ENCODE data around the gene ALDH1A1. TPM values are rescaled to one million over a fixed set of nuclear protein-coding genes. Genes with fewer than 3 reads are reported as not detected.

The ALDH1A1 gene
- total and polyA plus RNA-seq, 9 of the 15 experiments (the other 6 are each of a cell fraction or from before 2014, with no cell fraction given) = 1.8 to 86.3 (median 24.4) TPM

DNA sequence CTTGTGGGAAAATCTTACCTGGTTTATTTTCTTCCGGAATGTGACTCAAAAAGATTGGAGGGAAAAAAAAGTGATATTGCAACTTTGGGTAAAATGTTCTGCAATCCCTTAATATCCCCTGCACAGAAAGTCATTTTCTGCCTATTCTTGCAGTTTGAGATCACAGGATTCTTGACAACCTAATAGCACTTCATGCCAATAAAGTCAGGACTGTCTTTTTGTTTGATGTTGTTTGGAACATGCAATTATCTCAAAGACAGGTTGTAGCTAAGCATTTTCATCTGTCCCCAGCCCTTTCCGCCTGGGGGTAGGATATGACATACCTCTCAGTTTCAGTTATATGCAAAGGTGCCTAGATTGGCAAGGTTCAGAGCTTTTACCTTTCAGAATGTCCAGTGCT is 63.9 kb downstream of the ALDH1A1 start:
- no TSS peak for BruUV-seq (replicated peaks)
- no peak overlapping the region for H2AFZ ChIP-seq (ENCODE audit: low read depth, low read length)
- no peaks in the 10 kb centered on the region for H4K20me1 ChIP-seq (replicated peaks; ENCODE audit: control insufficient read depth, insufficient read depth, low read length)
- no peak overlapping the region for H3K4me3 ChIP-seq
- H3K4me2 ChIP-seq (ENCODE audit: insufficient read depth, low read length) = no peak overlapping the region
- no peaks in the 10 kb centered on the region for H3K36me3 ChIP-seq (ENCODE audit: control insufficient read depth, insufficient read depth, low read length)
- POLR2A ChIA-PET = no interaction called here
- CTCF ChIA-PET (ENCODE audit: low intra/inter-chr PET ratio) = no interaction called here
- in situ Hi-C loops (cut with MboI) = no loop called here
- H3K27me3 ChIP-seq (ENCODE audit: control insufficient read depth in 2 of 2, insufficient read depth in 2 of 2, low read length in 2 of 2) = no peaks in the 10 kb centered on the region
- H3K27ac ChIP-seq (ENCODE audit: extremely low read depth, low read depth, low read length) = no peak overlapping the region
- ATAC-seq = no peak
- FAIRE-seq = no peak
- TF ChIP-seq SIN3B (IDR thresholded peaks at IDR 0.05; ENCODE audit: low read depth) (no peak), LCOR (CRISPR knock-in tag; IDR thresholded peaks at IDR 0.05) (no peak), MTA2 (IDR thresholded peaks at IDR 0.05; ENCODE audit: low read depth) (no peak), TOE1 (IDR thresholded peaks at IDR 0.05; ENCODE audit: borderline replicate concordance) (no peak), TOE1 (CRISPR knock-in tag; IDR thresholded peaks at IDR 0.05; ENCODE audit: borderline replicate concordance, low read depth) (no peak), TCFL5 (CRISPR knock-in tag; conservative IDR thresholded peaks at IDR 0.05) (no peak)
- TF ChIP-seq, protein P1, sequence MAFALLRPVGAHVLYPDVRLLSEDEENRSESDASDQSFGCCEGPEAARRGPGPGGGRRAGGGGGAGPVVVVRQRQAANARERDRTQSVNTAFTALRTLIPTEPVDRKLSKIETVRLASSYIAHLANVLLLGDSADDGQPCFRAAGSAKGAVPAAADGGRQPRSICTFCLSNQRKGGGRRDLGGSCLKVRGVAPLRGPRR (CRISPR knock-in tag; IDR thresholded peaks at IDR 0.05) = no peak
- DNase-seq (ENCODE audit: extremely low read depth in 1 of 4, low spot score in 3 of 4) = no peak
- H3K79me2 ChIP-seq (ENCODE audit: control insufficient read depth, insufficient read depth, low read length) = no peaks in the 10 kb centered on the region
- H3K9me3 ChIP-seq (replicated peaks; ENCODE audit: control insufficient read depth, insufficient read depth, low read depth, low read length) = no peaks in the 10 kb centered on the region
- WGBS (ENCODE audit: insufficient coverage, low coverage, missing lambda C conversion rate) = 61% methylated on average over 2 of the region's 2 CpGs
- H3K4me1 ChIP-seq (replicated peaks in 1 of 2; ENCODE audit: control insufficient read depth in 2 of 2, insufficient read depth in 2 of 2, low read length in 2 of 2) = no peaks in the 10 kb centered on the region
- no peaks in the 10 kb centered on the region for H3K9me1 ChIP-seq (ENCODE audit: control insufficient read depth, insufficient read depth, low read length)
- no peak overlapping the region for H3K9ac ChIP-seq (ENCODE audit: insufficient read depth in 1 of 2, low read depth in 2 of 2, low read length in 2 of 2)
- intact Hi-C loops (cut with micrococcal nuclease) = no loop called here

DNA sequence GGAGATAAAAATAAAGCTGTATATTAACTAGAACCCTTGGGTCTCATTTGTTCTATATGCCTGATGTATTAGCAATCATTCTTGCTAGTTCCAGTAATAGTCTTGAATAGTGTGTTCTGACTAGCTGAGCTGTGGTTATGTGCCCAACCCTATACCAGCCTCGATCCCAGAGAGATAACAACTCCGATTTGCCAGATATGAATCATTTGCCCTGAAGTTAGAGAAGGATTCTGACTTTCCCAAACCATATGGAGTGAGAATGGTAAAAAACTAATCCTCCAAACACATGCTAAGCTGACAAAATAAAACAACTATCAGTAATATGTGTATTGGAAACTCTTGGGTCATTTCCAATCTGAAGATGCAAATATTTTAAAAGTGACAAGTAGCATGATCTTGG is 64.8 kb downstream of the ALDH1A1 start:
- no TSS peak for BruUV-seq (replicated peaks)
- 18% methylated on average over 2 of the region's 2 CpGs for WGBS (ENCODE audit: insufficient coverage, low coverage, missing lambda C conversion rate)
- CTCF ChIA-PET (ENCODE audit: low intra/inter-chr PET ratio) = no interaction called here
- TF ChIP-seq, protein P2, sequence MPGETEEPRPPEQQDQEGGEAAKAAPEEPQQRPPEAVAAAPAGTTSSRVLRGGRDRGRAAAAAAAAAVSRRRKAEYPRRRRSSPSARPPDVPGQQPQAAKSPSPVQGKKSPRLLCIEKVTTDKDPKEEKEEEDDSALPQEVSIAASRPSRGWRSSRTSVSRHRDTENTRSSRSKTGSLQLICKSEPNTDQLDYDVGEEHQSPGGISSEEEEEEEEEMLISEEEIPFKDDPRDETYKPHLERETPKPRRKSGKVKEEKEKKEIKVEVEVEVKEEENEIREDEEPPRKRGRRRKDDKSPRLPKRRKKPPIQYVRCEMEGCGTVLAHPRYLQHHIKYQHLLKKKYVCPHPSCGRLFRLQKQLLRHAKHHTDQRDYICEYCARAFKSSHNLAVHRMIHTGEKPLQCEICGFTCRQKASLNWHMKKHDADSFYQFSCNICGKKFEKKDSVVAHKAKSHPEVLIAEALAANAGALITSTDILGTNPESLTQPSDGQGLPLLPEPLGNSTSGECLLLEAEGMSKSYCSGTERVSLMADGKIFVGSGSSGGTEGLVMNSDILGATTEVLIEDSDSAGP (CRISPR knock-in tag; IDR thresholded peaks at IDR 0.05) = no peak
- TF ChIP-seq ZNF140 (CRISPR knock-in tag; IDR thresholded peaks at IDR 0.05) = no peak
- no peak for TF ChIP-seq ARID2 (IDR thresholded peaks at IDR 0.05)
- TF ChIP-seq POLR2AphosphoS5 (IDR thresholded peaks at IDR 0.05; ENCODE audit: control insufficient read depth, insufficient read depth, low read depth, low read length) = no peak
- no peak for TF ChIP-seq SAFB2 (IDR thresholded peaks at IDR 0.05; ENCODE audit: borderline replicate concordance, low read depth, low read length, severe bottlenecking)
- in situ Hi-C loops (cut with MboI) (no loop called here), intact Hi-C loops (cut with micrococcal nuclease) (no loop called here)
- Histone ChIP-seq H3K36me3 (ENCODE audit: control insufficient read depth, insufficient read depth, low read length) (no peaks in the 10 kb centered on the region), H3K4me2 (ENCODE audit: insufficient read depth, low read length) (no peak overlapping the region), H3K79me2 (ENCODE audit: control insufficient read depth, insufficient read depth, low read length) (no peaks in the 10 kb centered on the region), H3K4me3 (no peak overlapping the region), H2AFZ (ENCODE audit: low read depth, low read length) (no peak overlapping the region), H3K4me1 (replicated peaks in 1 of 2; ENCODE audit: control insufficient read depth in 2 of 2, insufficient read depth in 2 of 2, low read length in 2 of 2) (no peaks in the 10 kb centered on the region), H3K27me3 (ENCODE audit: control insufficient read depth in 2 of 2, insufficient read depth in 2 of 2, low read length in 2 of 2) (no peaks in the 10 kb centered on the region), H3K9me1 (ENCODE audit: control insufficient read depth, insufficient read depth, low read length) (no peaks in the 10 kb centered on the region), H3K9ac (ENCODE audit: insufficient read depth in 1 of 2, low read depth in 2 of 2, low read length in 2 of 2) (no peak overlapping the region), H3K9me3 (replicated peaks; ENCODE audit: control insufficient read depth, insufficient read depth, low read depth, low read length) (no peaks in the 10 kb centered on the region), H4K20me1 (replicated peaks; ENCODE audit: control insufficient read depth, insufficient read depth, low read length) (no peaks in the 10 kb centered on the region), H3K27ac (ENCODE audit: extremely low read depth, low read depth, low read length) (no peak overlapping the region)
- POLR2A ChIA-PET = no interaction called here
- no peak for FAIRE-seq
- ATAC-seq = no peak
- no peak for DNase-seq (ENCODE audit: extremely low read depth in 1 of 4, low spot score in 3 of 4)
